Subcutaneous abdominal adipose tissue (tissue), 5 donors: ENCODE results near the gene LUC7L3.

Source experiments
- H3K27ac ChIP-seq: one replicate; pipeline ENCODE4 v1.7.0; 2013; ENCODE audit warnings: low read depth, mild to moderate bottlenecking, inconsistent platforms, low read length, moderate library complexity
- H3K27me3 ChIP-seq, 5 donors: one replicate each; pipeline ENCODE4 v1.7.0; 2013; ENCODE audit warnings: low read length in 5 of 5, inconsistent platforms in 1 of 5; ENCODE audit not compliant: control insufficient read depth in 5 of 5, insufficient read depth in 4 of 5
- H3K36me3 ChIP-seq, 5 donors: one replicate each; pipeline ENCODE4 v1.7.0; 2013; ENCODE audit warnings: low read length in 5 of 5; ENCODE audit not compliant: control insufficient read depth in 5 of 5, insufficient read depth in 5 of 5
- H3K4me1 ChIP-seq, 5 donors: one replicate each; pipeline ENCODE4 v1.7.0; 2013; ENCODE audit warnings: low read length in 5 of 5, mild to moderate bottlenecking in 3 of 5, moderate library complexity in 1 of 5; ENCODE audit not compliant: control insufficient read depth in 5 of 5, insufficient read depth in 5 of 5
- H3K4me3 ChIP-seq, 5 donors: one replicate each; pipeline ENCODE4 v1.7.0; 2013; ENCODE audit warnings: low read length in 5 of 5, low read depth in 1 of 5
- H3K9ac ChIP-seq, 5 donors: one replicate each; pipeline ENCODE4 v1.7.0; 2013; ENCODE audit warnings: low read length in 5 of 5, mild to moderate bottlenecking in 4 of 5, moderate library complexity in 3 of 5
- H3K9me3 ChIP-seq, 5 donors: one replicate each; pipeline ENCODE4 v1.7.0; 2013; ENCODE audit warnings: low read length in 5 of 5; ENCODE audit not compliant: control insufficient read depth in 5 of 5
- donor health status: healthy.
- donor health status: healthy.
- donor health status: healthy.
- donor health status: healthy.
- donor health status: healthy.

LUC7L3 gene

GRCh38 chr17:50686494-50687199, 32.8 kb upstream of the LUC7L3 start:
- no peak overlapping the region for H3K9ac ChIP-seq
- no peak overlapping the region for H3K4me3 ChIP-seq

GRCh38 chr17:50687200-50688066, 32.0 kb upstream of the LUC7L3 start:
- no peak overlapping the region for H3K27ac ChIP-seq
- H3K36me3 ChIP-seq: peaks cover under 1 to 9% (median 5%) of the 10 kb centered on the region in 5 donors
- no peak overlapping the region for H3K4me3 ChIP-seq
- H3K27me3 ChIP-seq: no peaks in the 10 kb centered on the region
- H3K9me3 ChIP-seq: no peaks in the 10 kb centered on the region
- H3K4me1 ChIP-seq: peaks cover 0 to 19% (median 9%) of the 10 kb centered on the region in 5 donors
- H3K9ac ChIP-seq: no peak overlapping the region

More at GRCh38 chr17:50686494-50687199, 32.8 kb upstream of the LUC7L3 start:
- no peaks in the 10 kb centered on the region for H3K9me3 ChIP-seq
- no peaks in the 10 kb centered on the region for H3K27me3 ChIP-seq
- H3K4me1 ChIP-seq: peaks cover 0 to 20% (median 11%) of the 10 kb centered on the region in 5 donors
- peaks cover 0 to under 1% (median 0%) of the 10 kb centered on the region in 5 donors for H3K36me3 ChIP-seq
- no peak overlapping the region for H3K27ac ChIP-seq

- Histone ChIP-seq H3K27ac (no peak overlapping the region), H3K9me3 (no peaks in the 10 kb centered on the region), H3K9ac (no peak overlapping the region), H3K4me1 (peaks cover 0 to 19% (median 9%) of the 10 kb centered on the region in 5 donors), H3K27me3 (no peaks in the 10 kb centered on the region), H3K4me3 (no peak overlapping the region), H3K36me3 (peaks cover 6 to 17% (median 12%) of the 10 kb centered on the region in 5 donors)
Measured at GRCh38 chr17:50688245-50688644, 31.2 kb upstream of the LUC7L3 start.

GRCh38 chr17:50689251-50689650, 30.2 kb upstream of the LUC7L3 start:
- no peaks in the 10 kb centered on the region for H3K27me3 ChIP-seq
- H3K36me3 ChIP-seq: peaks cover 10 to 25% (median 17%) of the 10 kb centered on the region in 5 donors
- no peak overlapping the region for H3K4me3 ChIP-seq
- H3K27ac ChIP-seq: no peak overlapping the region
- no peaks in the 10 kb centered on the region for H3K9me3 ChIP-seq
- H3K4me1 ChIP-seq: peaks cover 0 to 19% (median 9%) of the 10 kb centered on the region in 5 donors
- H3K9ac ChIP-seq: no peak overlapping the region

GRCh38 chr17:50689956-50690886, 29.2 kb upstream of the LUC7L3 start:
- H3K27ac ChIP-seq: no peak overlapping the region
- no peaks in the 10 kb centered on the region for H3K9me3 ChIP-seq
- peaks cover 0 to 19% (median 9%) of the 10 kb centered on the region in 5 donors for H3K4me1 ChIP-seq
- H3K27me3 ChIP-seq: no peaks in the 10 kb centered on the region
- peaks cover 13 to 32% (median 22%) of the 10 kb centered on the region in 5 donors for H3K36me3 ChIP-seq
- H3K9ac ChIP-seq: no peak overlapping the region
- H3K4me3 ChIP-seq: no peak overlapping the region

GRCh38 chr17:50690887-50691549, 28.4 kb upstream of the LUC7L3 start:
- Histone ChIP-seq H3K4me1 (peaks cover 0 to 19% (median 9%) of the 10 kb centered on the region in 5 donors), H3K27ac (no peak overlapping the region), H3K36me3 (peaks cover 16 to 40% (median 30%) of the 10 kb centered on the region in 5 donors), H3K9ac (no peak overlapping the region), H3K27me3 (no peaks in the 10 kb centered on the region), H3K9me3 (no peaks in the 10 kb centered on the region), H3K4me3 (no peak overlapping the region)

GRCh38 chr17:50691550-50692447, 27.6 kb upstream of the LUC7L3 start:
- Histone ChIP-seq H3K36me3 (peaks cover 23 to 47% (median 38%) of the 10 kb centered on the region in 5 donors), H3K4me1 (peaks cover 0 to 19% (median 8%) of the 10 kb centered on the region in 5 donors), H3K9ac (no peak overlapping the region), H3K27me3 (no peaks in the 10 kb centered on the region), H3K27ac (no peak overlapping the region), H3K9me3 (no peaks in the 10 kb centered on the region), H3K4me3 (no peak overlapping the region)

GRCh38 chr17:50692448-50693035, 26.9 kb upstream of the LUC7L3 start:
- H3K9me3 ChIP-seq: no peaks in the 10 kb centered on the region
- H3K36me3 ChIP-seq: peaks cover 29 to 55% (median 45%) of the 10 kb centered on the region in 5 donors
- H3K27me3 ChIP-seq: no peaks in the 10 kb centered on the region
- H3K27ac ChIP-seq: no peak overlapping the region
- no peak overlapping the region for H3K9ac ChIP-seq
- peaks cover 0 to 13% (median under 1%) of the 10 kb centered on the region in 5 donors for H3K4me1 ChIP-seq
- no peak overlapping the region for H3K4me3 ChIP-seq
